ENCODE results near the gene GSE1. TPM values are rescaled to one million over a fixed set of nuclear protein-coding genes. Genes with fewer than 3 reads are reported as not detected.

The GSE1 gene
- polyA plus RNA-seq, 1 donor = 76.5 TPM

DNA sequence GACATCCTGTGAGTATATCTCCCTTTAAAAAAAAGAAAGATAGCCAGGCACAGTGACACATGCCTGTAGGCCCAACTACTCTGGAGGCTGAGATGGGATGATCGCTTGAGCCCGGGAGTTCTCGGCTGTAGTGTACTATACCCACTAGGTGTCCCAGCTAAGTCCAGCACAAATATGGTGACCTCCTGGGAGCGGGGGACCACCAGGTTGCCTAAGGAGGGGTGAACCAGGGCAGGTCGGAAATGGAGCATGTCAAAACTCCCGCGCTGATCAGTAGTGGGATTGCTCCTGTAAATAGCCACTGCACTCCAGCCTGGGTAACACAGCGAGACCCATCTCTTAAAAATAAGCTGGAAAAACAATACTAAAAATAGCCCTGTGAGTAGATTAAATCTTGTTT is 46.2 kb downstream of the GSE1 start:
- DNase-seq = no peak

DNA sequence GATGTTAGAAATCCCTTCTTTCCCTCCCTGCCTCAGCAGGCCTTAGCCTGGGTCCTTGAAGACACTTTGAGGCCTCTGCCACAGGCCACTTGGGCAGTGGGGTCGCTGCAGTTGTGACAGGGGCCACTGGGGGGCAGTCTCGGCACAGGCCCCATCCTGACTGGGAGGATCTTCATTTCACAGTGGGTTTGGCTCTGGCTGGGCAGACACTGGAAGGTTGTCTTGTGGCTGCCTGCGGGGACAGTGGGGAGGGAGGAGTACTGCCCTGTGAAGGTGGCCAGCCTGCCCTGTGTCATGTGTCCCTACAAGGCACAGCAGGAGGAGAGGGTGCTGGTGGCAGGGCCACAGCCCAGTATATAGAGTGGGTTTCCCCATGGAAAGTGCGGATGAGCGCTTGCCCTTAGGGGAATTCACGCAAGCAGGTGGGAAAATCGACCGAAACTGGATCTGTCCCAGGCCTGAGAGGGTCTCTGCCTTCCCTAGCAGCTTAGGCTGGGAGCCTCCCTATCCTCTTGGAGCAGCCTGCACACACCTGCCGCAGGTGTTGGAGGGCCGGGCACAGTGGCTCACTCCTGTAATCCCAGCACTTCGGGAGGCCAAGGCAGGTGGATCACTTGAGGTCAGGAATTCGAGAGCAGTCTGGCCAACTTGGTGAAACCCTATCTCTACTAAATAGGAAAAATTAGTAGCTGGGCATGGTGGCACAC is 46.8 kb downstream of the GSE1 start:
- peak; percentile 43 for DNase-seq

GRCh38 chr16:85660843-85661739 is 48.0 kb downstream of the GSE1 start:
- DNase-seq = no peak

DNA sequence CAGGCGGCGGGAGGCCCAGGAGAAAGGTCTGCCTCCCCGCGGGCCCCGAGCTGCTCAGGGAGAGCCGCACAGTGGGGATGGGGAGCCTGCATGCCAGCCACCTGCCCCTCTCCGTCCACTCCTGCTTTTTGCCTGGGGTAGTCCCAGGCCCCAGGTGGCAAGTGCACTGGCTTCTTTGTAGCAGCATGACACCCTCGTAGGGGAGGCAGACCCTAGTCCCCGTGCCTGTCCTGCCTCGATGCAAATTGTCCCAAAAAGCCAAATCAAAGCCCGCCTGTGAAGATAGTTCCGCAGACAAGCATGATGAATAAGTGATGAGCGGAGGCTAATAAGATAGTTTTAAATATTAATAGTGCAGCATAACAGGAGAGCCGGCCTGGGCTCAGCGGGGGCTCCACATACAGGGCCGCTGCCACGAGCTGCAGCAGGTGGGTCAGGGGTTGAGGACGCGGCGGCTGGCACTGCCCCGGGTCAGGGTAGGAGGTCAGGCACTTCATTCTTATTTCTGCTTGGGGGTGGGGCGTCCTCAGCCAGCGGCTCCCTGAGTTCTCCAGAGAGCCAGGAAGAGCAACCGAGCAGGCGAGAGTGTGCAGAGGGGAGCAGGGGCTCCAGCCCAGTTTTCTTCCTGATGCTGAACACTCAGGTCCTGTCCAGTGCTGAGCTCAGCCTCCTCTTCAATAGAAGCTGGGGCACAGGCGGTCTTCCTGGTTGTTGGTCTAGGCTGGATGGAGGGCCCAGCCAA is 48.8 kb downstream of the GSE1 start:
- DNase-seq = no peak

DNA sequence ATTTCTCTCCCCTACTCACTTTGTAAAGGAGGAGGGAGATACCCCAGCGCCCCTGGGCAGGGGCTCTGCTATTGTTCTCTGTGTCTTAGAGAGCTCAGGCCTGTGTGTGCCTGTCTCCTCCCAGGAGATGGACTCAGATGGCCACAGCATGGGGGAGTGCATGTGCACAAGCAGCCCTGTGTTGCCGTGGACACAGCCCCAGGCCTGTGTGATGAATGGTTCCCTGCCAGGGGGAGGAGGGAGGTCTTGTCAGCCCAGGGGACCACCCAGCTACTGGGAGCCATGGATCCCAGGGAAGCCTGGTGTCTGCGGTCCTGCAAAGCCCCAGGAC is 49.3 kb downstream of the GSE1 start:
- peak; percentile 63 for DNase-seq

- no peak for DNase-seq
These were observed 50.1 kb downstream of the GSE1 start for GRCh38 chr16:85662976-85663830.

DNA sequence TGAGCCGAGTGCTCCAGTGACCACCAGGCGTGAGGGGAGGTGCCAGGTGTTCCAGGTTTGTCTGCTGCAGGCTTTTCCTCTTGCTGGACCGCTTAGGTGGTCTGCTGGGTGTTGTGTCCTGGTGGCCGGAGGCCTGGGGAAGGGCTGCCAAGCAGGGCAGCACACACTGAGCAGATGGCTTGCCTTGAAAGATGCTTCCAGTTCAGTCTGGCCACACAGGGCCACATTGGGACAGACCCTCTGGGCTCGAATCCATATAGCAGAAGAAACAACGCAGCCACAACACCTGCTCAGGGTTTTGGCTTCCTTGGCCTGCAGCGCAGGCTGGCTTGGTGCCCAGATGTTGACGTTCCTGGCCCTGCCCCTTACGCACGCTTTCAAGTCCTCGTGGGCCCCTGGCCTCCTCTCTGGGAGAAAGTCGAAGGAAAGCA is 50.8 kb downstream of the GSE1 start:
- no peak for DNase-seq

GRCh38 chr16:85664580-85665372 is 51.7 kb downstream of the GSE1 start:
- DNase-seq = no peak

- no peak for DNase-seq
These were observed 52.2 kb downstream of the GSE1 start for GRCh38 chr16:85665373-85665740.

DNA sequence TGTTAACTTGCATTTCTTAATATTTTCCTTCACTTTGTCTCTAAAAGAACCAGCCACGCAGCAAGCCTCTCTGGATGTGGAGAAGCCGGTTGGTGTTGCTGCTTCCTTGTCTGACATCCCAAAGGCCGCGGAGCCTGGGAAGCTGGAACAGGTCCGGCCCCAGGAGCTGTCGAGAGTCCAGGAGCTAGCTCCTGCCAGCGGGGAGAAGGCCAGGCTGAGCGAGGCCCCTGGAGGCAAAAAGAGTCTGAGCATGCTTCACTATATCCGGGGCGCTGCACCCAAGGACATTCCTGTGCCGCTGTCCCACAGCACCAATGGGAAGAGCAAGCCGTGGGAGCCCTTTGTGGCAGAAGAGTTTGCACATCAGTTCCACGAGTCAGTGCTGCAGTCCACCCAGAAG is 52.8 kb downstream of the GSE1 start:
- no peak for DNase-seq

- no peak for DNase-seq
These were observed 54.1 kb downstream of the GSE1 start for GRCh38 chr16:85667261-85667660.

DNA sequence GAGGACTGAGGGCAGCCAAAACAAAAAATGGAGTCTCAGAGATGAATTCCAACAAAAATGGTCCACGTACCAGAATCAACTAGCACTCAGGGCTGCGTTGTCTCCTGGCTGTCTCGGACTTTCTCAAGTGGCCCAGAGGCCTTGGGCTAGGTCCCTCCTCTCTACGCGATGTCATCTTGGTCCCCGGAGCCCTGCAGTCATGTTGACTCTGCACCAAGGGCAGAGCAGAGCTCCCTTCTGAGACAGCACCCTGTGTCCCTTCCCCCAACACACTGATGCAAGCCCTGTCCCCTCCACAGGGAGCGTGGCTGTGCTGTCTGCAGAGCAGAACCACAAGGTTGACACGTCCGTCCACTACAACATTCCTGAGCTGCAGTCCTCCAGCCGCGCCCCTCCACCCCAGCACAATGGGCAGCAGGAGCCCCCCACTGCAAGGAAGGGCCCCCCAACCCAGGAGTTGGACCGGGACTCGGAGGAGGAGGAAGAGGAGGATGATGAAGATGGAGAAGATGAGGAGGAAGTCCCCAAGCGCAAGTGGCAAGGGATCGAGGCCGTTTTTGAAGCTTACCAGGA is 54.8 kb downstream of the GSE1 start:
- no peak for DNase-seq

- no peak for DNase-seq
These were observed 55.7 kb downstream of the GSE1 start for GRCh38 chr16:85668676-85669424.

GRCh38 chr16:85670840-85671239 is 57.7 kb downstream of the GSE1 start:
- DNase-seq = no peak

GRCh38 chr16:85673529-85674417 is 60.7 kb downstream of the GSE1 start:
- no peak for DNase-seq

DNA sequence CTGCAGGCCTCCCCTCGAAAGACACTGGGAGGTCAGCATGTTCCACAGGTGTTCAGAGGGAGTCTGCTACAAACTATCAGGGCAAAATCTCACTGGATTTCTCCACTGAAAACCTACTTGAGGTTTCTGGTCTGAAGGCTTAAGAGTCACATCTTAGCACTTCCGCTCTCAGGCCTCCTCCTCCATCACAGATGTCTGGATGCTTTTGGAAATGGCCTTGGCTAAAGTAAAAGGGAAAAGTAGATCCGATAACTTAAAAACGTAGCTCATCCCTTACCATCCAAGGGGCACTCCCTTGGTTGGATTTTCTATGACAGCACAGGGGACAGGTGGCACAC is 61.3 kb downstream of the GSE1 start:
- no peak for DNase-seq

DNA sequence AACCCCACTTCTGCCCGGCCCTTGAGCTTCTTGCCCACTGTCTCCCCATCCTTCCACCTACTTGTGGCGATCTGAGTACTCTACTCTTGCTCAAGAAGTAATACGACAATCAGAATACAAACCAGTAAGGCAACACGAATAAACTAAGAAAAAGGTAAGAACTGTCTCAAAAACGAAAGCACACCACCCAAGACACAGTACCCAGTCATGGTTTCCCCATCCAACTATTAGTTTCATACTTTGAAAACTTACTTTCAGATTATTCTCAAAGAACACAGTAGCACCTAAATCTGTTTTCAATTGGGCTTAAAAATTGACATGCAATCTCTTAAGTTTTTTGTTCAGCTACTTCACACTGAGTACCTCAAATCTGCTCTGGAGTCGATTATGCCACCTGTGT is 61.7 kb downstream of the GSE1 start:
- no peak for DNase-seq

DNA sequence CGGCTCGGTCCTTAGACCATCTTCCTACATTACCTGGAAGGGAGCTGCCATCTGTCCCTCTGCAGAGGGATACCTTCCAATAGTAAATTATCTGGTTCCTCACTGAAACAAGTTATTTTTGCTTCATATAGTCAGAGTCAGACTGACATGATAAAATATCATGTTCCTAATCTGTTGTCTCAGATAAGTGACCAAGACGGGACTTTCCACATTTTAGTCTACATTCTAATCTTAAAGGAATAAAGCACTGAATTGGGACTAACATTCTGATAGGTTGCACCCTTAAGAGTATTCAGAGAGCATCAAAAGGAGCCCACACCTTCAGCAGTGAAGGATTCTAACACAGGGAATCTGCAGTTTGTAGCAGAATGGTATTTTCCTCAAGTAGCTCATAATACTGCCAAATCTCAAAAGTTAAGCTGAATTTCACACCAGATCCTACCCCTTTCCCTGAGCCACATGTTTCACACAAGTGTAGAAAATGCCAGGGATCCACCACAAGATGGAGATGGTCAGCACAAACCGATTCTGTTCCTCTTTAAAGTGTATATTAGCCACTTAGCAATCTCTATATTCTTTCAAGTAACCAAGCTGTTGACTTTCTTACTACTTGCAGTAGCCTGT is 62.2 kb downstream of the GSE1 start:
- DNase-seq = no peak

- DNase-seq = no peak
These were observed 63.3 kb downstream of the GSE1 start for GRCh38 chr16:85676466-85676865.
